GM23248 (cell line): ENCODE measurements around the gene MYO1G.

Experiments
- EZH2 ChIP-seq: fragments of 200-600 bp; sonication (generic); IDR thresholded peaks from 2 replicates; pipeline ENCODE4 v1.6.1; 2018; ENCODE audit warnings: antibody characterized with exemption, mild to moderate bottlenecking; ENCODE audit not compliant: insufficient read depth, poor library complexity, severe bottlenecking
- EZH2phosphoT487 ChIP-seq: fragments of 200-600 bp; sonication (generic); IDR thresholded peaks from 2 replicates; pipeline ENCODE4 v1.6.1; 2018; ENCODE audit warnings: antibody characterized with exemption, moderate library complexity, mild to moderate bottlenecking, low read depth; ENCODE audit not compliant: insufficient read depth

DNA sequence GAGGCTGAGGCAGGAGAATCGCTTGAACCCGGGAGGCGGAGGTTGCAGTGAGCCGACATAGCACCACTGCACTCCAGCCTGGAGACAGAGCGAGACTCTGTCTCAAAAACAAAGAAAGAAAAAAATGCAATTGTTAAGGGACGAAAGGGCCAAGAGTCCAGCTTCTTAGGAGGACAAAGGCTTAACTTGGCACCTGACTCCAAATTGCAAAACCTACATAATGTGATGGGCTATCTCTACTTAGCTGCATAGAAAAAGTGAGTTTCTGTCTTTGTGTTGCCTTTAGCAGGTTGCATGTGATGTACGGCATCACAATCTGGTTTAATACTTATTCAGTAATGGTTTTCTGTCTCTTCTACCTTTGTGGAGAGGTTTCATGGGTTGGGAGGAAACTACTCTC lies 8.6 kb upstream of the MYO1G start:
- no peak for TF ChIP-seq EZH2
- TF ChIP-seq EZH2phosphoT487, result no peak
